ENCODE data around the gene FCAR.
"Not testable (repeated sequence)": the region's sequence is repeated elsewhere in the genome, so short reads cannot be mapped to it uniquely, and the experiment has no call there.

The FCAR gene

DNA sequence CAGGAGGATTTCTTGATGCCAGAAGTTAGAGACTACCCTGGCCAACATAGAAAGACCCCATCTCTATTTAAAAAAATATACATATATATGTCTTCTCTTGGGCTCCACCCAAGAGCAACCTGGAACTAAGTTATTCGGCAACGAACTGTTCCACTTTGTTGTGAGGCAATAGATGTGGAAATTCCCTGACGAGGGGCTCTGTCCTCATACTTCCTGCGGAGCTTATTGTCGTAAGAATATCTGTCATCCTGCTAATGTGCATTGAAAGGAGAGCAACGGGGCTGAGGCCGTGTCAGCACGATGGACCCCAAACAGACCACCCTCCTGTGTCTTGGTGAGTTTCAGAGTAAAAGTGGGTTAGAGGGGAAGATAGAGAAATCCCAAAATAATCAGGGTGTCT, at the start of gene FCAR:
TSS of gene FCAR (plus strand) at position 246 of the 400 bp plus-strand sequence. CDS start at position 301, 55 bp downstream.
- no peaks in the 10 kb centered on the region for H3K9me3 ChIP-seq (ENCODE audit: low read length)
- H3K4me3 ChIP-seq (ENCODE audit: low read length): no peak within 1 kb of the TSS
- no peak within 1 kb of the TSS for H2AFZ ChIP-seq (ENCODE audit: low read depth, low read length)
- H3K36me3 ChIP-seq (ENCODE audit: insufficient read depth, low read length): no peaks in the 10 kb centered on the region
- H3K4me1 ChIP-seq (ENCODE audit: insufficient read depth, low read length): no peaks in the 10 kb centered on the region
- no peaks in the 10 kb centered on the region for H3K27me3 ChIP-seq (ENCODE audit: insufficient read depth, low read length)

GRCh38 chr19:54824416-54824815, 49.6 kb upstream of the FCAR start:
- H2AFZ ChIP-seq (ENCODE audit: low read depth, low read length): not testable (repeated sequence)

GRCh38 chr19:54825326-54825725, 48.7 kb upstream of the FCAR start:
- H3K4me3 ChIP-seq (ENCODE audit: low read length); H3K36me3 ChIP-seq (ENCODE audit: insufficient read depth, low read length); H2AFZ ChIP-seq (ENCODE audit: low read depth, low read length); H3K9me3 ChIP-seq (ENCODE audit: low read length); H3K27me3 ChIP-seq (ENCODE audit: insufficient read depth, low read length); H3K4me1 ChIP-seq (ENCODE audit: insufficient read depth, low read length): not testable (repeated sequence)

More at GRCh38 chr19:54824416-54824815, 49.6 kb upstream of the FCAR start:
- not testable (repeated sequence) for H3K9me3 ChIP-seq (ENCODE audit: low read length); H3K4me1 ChIP-seq (ENCODE audit: insufficient read depth, low read length); H3K36me3 ChIP-seq (ENCODE audit: insufficient read depth, low read length); H3K4me3 ChIP-seq (ENCODE audit: low read length); H3K27me3 ChIP-seq (ENCODE audit: insufficient read depth, low read length)

- H3K36me3 ChIP-seq (ENCODE audit: insufficient read depth, low read length); H3K4me1 ChIP-seq (ENCODE audit: insufficient read depth, low read length); H2AFZ ChIP-seq (ENCODE audit: low read depth, low read length); H3K9me3 ChIP-seq (ENCODE audit: low read length); H3K27me3 ChIP-seq (ENCODE audit: insufficient read depth, low read length); H3K4me3 ChIP-seq (ENCODE audit: low read length): not testable (repeated sequence)
Measured at GRCh38 chr19:54828064-54828463, 46.0 kb upstream of the FCAR start.

DNA sequence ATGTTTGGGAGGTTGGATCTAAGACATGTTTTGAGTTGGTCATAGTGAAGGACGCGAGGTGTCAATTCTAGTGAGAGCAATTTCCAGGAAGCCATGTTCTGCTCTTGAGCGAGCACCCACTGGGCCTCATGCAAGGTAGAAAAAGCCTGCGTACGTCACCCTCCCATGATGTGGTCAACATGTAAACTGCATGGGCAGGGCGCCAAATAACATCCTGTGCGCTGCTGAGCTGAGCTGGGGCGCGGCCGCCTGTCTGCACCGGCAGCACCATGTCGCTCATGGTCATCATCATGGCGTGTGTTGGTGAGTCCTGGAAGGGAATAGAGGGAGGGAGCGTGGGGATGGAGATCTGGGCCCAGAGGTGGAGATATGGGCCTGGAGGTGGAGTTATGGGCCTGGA, 41.5 kb upstream of the FCAR start, which contains the start of gene KIR2DS4:
TSS of gene KIR2DS4 (plus strand) at position 181 of the 400 bp plus-strand sequence.
- not testable (repeated sequence) for H2AFZ ChIP-seq (ENCODE audit: low read depth, low read length); H3K9me3 ChIP-seq (ENCODE audit: low read length); H3K27me3 ChIP-seq (ENCODE audit: insufficient read depth, low read length); H3K36me3 ChIP-seq (ENCODE audit: insufficient read depth, low read length); H3K4me3 ChIP-seq (ENCODE audit: low read length); H3K4me1 ChIP-seq (ENCODE audit: insufficient read depth, low read length)

- H3K36me3 ChIP-seq (ENCODE audit: insufficient read depth, low read length); H2AFZ ChIP-seq (ENCODE audit: low read depth, low read length); H3K9me3 ChIP-seq (ENCODE audit: low read length); H3K4me3 ChIP-seq (ENCODE audit: low read length); H3K4me1 ChIP-seq (ENCODE audit: insufficient read depth, low read length); H3K27me3 ChIP-seq (ENCODE audit: insufficient read depth, low read length): not testable (repeated sequence)
Measured at GRCh38 chr19:54835126-54835525, 38.9 kb upstream of the FCAR start.

- H3K36me3 ChIP-seq (ENCODE audit: insufficient read depth, low read length); H2AFZ ChIP-seq (ENCODE audit: low read depth, low read length); H3K9me3 ChIP-seq (ENCODE audit: low read length); H3K27me3 ChIP-seq (ENCODE audit: insufficient read depth, low read length); H3K4me1 ChIP-seq (ENCODE audit: insufficient read depth, low read length); H3K4me3 ChIP-seq (ENCODE audit: low read length): not testable (repeated sequence)
Measured at GRCh38 chr19:54837522-54837921, 36.5 kb upstream of the FCAR start.

- H2AFZ ChIP-seq (ENCODE audit: low read depth, low read length): not testable (repeated sequence)
Measured at GRCh38 chr19:54843171-54843570, 30.9 kb upstream of the FCAR start.

GRCh38 chr19:54850061-54850640, 23.9 kb upstream of the FCAR start, which contains the start of gene KIR3DL2:
Gene KIR3DL2, plus strand, starts transcription at chr19:54850443. Its CDS starts 33 bp downstream, at chr19:54850476.
- H3K4me3 ChIP-seq (ENCODE audit: low read length); H3K9me3 ChIP-seq (ENCODE audit: low read length); H3K4me1 ChIP-seq (ENCODE audit: insufficient read depth, low read length); H3K36me3 ChIP-seq (ENCODE audit: insufficient read depth, low read length); H3K27me3 ChIP-seq (ENCODE audit: insufficient read depth, low read length); H2AFZ ChIP-seq (ENCODE audit: low read depth, low read length): not testable (repeated sequence)

More at GRCh38 chr19:54843171-54843570, 30.9 kb upstream of the FCAR start:
- H3K9me3 ChIP-seq (ENCODE audit: low read length); H3K36me3 ChIP-seq (ENCODE audit: insufficient read depth, low read length); H3K4me1 ChIP-seq (ENCODE audit: insufficient read depth, low read length); H3K27me3 ChIP-seq (ENCODE audit: insufficient read depth, low read length); H3K4me3 ChIP-seq (ENCODE audit: low read length): not testable (repeated sequence)

DNA sequence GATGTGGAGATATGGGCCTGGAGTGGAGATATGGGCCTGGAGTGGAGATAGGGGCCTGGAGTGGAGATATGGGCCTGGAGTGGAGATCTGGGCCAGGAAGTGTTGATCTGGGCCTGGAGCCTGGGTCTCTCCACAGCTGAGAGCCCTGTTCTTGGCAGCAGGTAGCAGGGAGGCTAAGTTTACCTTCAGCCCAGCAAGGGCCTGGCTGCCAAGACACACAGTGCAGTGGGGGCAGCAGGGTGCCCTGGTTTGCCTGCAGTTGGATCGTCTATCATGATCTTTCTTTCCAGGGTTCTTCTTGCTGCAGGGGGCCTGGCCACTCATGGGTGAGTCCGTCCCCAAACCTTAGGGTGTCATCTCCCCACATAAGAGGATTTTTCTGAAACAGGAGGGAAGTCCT, 23.1 kb upstream of the FCAR start:
- Histone ChIP-seq H3K4me1 (ENCODE audit: insufficient read depth, low read length) (no peaks in the 10 kb centered on the region), H3K9me3 (ENCODE audit: low read length) (no peaks in the 10 kb centered on the region), H3K36me3 (ENCODE audit: insufficient read depth, low read length) (no peaks in the 10 kb centered on the region), H3K27me3 (ENCODE audit: insufficient read depth, low read length) (peaks cover 6% of the 10 kb centered on the region), H3K4me3 (ENCODE audit: low read length) (no peak overlapping the region), H2AFZ (ENCODE audit: low read depth, low read length) (no peak overlapping the region)

- Histone ChIP-seq H2AFZ (ENCODE audit: low read depth, low read length) (no peak overlapping the region), H3K4me1 (ENCODE audit: insufficient read depth, low read length) (no peaks in the 10 kb centered on the region), H3K27me3 (ENCODE audit: insufficient read depth, low read length) (peaks cover 6% of the 10 kb centered on the region), H3K36me3 (ENCODE audit: insufficient read depth, low read length) (no peaks in the 10 kb centered on the region), H3K4me3 (ENCODE audit: low read length) (no peak overlapping the region), H3K9me3 (ENCODE audit: low read length) (no peaks in the 10 kb centered on the region)
Measured at GRCh38 chr19:54851353-54851752, 22.7 kb upstream of the FCAR start.

GRCh38 chr19:54855241-54855640, 18.8 kb upstream of the FCAR start:
- not testable (repeated sequence) for H3K36me3 ChIP-seq (ENCODE audit: insufficient read depth, low read length)

GRCh38 chr19:54858476-54858875, 15.6 kb upstream of the FCAR start:
- H3K27me3 ChIP-seq (ENCODE audit: insufficient read depth, low read length); H3K9me3 ChIP-seq (ENCODE audit: low read length); H3K4me3 ChIP-seq (ENCODE audit: low read length); H2AFZ ChIP-seq (ENCODE audit: low read depth, low read length); H3K4me1 ChIP-seq (ENCODE audit: insufficient read depth, low read length); H3K36me3 ChIP-seq (ENCODE audit: insufficient read depth, low read length): not testable (repeated sequence)

More at GRCh38 chr19:54855241-54855640, 18.8 kb upstream of the FCAR start:
- not testable (repeated sequence) for H2AFZ ChIP-seq (ENCODE audit: low read depth, low read length); H3K4me3 ChIP-seq (ENCODE audit: low read length); H3K27me3 ChIP-seq (ENCODE audit: insufficient read depth, low read length); H3K4me1 ChIP-seq (ENCODE audit: insufficient read depth, low read length); H3K9me3 ChIP-seq (ENCODE audit: low read length)

DNA sequence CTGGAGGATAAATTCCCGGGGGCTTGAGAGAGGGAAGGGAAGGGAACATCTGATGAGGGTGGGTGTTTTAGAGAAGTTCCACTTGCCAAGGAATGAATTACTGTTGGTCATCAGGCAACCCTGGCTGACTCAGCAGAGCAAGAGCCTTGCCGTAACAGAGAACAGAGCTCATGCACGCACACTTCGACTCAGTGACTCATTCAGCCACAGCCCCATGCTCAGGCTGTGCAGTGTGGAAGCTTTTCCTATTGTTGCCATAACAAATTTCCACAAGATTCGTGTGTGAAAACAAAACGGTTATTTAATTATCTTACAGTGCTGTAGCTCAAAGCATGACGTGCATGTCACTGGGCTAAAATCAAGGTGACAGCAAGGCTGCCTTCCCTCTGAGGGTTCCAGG, 14.6 kb upstream of the FCAR start:
- H3K4me1 ChIP-seq (ENCODE audit: insufficient read depth, low read length); H3K9me3 ChIP-seq (ENCODE audit: low read length); H2AFZ ChIP-seq (ENCODE audit: low read depth, low read length); H3K27me3 ChIP-seq (ENCODE audit: insufficient read depth, low read length); H3K4me3 ChIP-seq (ENCODE audit: low read length); H3K36me3 ChIP-seq (ENCODE audit: insufficient read depth, low read length): not testable (repeated sequence)
